NCI-H2107 (cell line): ENCODE measurements around the gene GPR63.
A peak's percentile ranks its signal among the peaks of the same experiment; 100 is the strongest.

Experiments used
- DNase-seq: peaks from one replicate; lab custom pipeline; 2025; lab: John Stamatoyannopoulos, UW

The GPR63 gene

DNA sequence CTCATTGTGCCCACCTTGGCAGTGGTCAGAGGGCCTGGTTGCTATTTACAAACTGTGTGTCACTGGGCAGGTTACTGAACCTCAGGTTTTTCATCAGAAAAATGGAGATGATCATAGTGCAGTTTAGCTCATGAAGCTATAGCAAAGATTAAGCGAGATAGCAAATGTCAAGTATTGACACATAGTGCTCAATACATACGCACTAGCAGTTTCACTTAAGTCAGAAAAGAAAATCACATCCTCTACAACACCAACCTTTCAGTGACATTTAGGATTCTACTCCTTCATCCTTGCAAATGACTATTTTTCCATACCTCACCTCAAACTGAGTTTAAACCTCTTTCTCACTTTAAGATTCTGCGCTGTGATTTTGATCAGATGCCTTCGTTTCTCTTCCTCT is 16.2 kb downstream of the GPR63 start:
- no peak for DNase-seq

DNA sequence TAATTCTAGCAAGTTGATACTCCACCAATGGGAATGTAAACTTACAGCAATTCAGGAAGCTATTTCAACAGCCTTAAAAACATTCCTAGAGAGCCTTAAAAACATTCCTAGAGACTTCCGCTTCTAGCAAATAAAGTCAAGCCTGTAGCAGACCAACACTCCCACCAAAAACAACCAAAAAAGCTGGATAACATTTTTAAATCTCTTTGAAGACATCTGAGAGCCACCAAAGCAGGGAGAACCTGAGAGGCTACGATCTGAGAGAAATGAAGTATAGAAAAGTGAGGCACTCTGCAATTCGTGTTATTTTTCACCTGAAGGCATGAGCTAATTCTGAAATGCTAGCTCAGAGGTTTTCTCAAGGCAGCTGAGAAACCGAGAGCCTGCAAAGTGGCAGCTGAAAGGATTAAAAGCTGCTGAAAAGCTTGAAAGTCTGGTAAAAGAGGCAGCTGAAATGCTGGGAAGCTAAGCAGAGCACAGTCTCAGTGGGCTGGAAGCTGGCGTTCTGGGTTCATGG is 20.9 kb downstream of the GPR63 start:
- DNase-seq = no peak

DNA sequence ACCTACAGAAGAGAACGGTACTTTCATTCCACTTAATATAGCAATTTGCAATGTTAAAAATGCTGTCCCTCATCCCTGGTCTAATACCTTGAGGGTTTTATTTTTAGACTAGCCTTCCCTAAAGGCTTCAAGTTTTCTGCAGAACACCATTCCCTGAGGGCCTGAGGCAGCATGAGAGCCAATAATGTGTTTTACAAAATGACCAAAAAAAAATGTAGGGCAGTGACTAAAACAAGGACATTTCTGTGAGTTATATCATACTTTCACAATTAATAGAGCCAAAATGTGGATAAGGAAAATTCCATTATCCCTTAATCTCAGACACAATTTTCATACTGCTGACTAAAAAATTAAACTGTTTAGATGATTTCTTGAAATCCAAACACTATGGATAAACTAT is 22.7 kb downstream of the GPR63 start:
- DNase-seq = no peak

DNA sequence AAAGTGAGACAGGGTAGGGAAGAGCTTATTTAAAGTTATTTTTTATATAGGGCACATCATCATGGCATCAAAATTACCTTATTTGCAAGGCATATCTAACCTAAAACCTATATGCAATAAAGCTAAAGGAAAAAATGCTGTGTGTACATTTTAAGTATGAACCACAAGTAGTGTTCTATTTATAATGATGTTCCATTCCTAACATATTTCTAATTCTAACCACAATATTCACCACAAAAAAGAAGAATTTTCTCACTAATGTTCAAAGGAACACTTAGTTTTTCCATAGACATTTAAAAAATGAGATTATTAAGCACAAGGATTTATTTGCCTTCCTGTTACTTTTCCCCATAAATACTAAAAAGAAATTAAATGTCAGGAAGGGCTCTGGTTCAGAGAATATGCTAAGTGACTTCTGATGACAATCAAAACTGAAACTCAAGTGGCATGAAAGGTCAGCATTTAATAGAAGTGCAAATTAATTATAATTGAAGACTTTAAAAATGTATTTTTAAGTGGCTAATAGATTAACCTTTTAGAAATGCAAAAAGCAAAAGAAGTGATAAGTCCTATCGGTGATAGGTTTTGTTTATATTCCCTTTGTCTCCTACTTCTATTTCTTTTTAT is 25.1 kb downstream of the GPR63 start:
- no peak for DNase-seq

DNA sequence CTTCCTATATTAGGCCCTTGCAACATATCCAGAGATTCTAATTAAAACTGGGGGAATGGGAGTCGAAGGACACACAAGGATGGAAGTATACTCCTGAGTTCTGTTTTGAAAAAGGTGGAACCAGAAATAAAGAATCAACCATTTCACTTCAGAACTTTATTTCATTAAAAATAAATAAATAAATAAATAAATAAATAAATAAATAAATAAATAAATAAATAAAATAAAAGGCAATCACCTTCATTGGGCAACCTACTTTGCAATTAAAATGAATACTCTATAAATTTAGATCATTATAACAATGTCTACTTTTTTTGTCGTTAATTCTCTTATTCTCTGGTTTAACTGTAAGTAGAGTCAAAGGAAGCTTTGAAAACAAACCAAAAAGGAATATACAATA is 25.6 kb downstream of the GPR63 start:
- no peak for DNase-seq

DNA sequence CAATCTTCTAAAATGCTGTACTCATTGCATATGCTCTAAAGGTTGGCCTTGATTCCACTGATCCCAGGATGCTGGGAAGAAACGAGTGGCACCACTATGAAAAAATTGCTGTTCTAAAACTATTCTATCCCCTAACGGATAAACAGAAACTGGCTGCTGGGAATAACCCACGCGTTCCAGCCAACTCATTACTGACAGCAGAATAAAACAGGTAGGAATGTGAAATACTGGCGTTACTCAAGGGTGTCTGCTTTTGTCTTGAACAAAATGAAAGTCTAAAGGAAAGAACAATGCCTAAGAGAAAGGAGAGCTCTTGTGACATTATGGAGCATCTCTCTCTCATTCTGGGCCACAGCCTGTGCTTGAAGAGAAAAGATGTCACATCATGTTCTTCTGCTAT is 26.1 kb downstream of the GPR63 start:
- DNase-seq = no peak

DNA sequence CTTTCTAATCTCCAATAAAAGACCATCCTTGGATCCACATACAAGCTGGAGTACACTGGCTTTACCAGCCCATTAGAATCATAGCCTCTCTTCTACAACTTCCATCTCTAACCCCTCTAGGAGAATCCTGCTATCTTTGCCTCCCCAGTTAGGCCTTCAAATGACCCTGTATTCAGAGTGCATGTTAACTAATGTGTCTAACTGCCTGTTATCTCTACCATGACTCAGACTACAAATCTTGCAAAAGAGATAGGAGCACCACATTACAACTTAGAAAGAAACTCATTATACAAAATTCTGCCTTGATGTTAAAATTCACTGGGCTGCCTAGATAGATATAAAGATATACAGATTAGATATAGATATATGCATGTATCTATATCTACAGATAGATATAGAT is 28.2 kb downstream of the GPR63 start:
- DNase-seq = no peak

DNA sequence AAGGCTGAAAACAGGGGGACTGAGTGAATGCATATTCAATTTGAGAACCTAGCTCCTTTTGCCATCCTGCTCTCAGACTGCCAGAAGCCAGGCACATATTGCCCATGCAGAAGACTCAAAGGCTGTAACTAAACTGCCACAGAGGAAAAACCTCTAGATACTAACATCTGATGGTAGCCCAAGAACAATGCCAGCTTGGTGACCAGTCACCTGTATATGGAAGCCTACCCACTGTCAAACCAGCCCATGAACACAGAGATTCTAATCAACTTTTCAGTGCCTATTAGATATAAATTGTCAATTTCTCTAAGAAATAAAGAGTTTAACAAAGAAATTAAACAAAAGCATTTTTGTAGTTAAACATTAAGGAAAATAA is 34.2 kb downstream of the GPR63 start:
- DNase-seq = no peak

DNA sequence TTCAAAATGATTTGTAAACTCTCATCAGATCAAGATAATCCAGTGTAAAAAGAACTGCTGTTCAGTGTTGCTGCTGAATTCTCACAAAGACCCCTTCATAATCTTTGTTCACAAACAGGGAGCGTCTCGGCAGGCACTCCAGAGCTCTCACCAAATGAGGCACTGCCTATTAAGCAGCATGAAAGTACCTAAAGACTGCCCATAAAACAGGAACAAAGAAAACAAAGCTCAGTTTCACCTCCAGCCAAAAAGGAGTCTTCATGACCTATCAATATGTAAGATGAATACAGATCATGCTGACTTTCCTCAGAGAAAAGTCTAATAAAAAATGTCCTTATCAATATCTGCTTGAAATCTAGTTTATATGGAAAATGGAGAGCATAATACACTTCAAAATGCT is 41.8 kb downstream of the GPR63 start:
- no peak for DNase-seq

DNA sequence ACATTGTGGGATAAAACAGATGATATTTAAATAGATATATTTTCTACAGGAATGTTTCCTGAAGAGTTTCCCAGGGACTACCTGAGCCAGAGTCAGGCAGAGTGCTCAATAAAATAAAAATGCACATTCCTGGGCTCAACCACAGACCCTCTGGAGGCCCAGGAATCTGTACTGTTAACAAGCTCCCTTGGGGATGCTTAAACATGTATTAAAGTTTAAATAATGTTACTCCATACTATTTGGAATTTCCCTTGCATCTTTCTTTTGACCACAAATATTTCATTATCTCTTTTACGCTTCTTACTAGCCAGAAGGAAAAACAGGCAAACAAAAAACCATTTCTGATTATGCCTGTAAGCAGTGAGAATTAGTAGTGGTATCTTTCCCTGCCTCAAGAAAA is 42.3 kb downstream of the GPR63 start:
- DNase-seq = no peak

DNA sequence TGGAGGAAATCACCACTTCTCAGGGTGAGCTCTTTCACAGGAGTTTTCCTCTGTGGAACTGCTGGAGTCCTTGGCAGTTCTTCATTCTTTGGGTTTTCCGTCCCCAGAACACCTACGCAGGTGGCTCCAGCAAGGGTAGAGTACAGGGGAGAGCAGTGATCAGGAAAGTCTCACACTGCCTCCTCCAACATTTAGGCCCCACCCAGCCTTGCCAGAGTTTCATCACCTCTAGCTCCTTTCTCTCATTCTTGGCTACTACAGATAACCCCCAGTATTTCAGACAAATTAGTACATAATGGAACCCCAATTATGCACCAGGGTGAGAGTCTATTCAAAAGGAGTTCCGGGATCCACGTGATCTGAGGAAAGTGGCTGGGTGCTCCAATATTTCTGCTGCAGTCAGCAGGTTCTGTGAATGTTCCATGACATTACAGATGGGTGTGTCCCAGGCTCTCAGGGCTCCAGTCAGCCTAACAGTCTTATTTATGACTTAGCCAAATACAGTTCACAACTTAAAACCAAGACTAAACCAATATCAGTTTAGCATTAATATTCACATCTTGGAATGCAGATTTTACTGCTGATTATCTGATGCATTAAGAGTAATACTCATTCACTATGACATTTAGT is 44.6 kb downstream of the GPR63 start:
- DNase-seq = no peak

DNA sequence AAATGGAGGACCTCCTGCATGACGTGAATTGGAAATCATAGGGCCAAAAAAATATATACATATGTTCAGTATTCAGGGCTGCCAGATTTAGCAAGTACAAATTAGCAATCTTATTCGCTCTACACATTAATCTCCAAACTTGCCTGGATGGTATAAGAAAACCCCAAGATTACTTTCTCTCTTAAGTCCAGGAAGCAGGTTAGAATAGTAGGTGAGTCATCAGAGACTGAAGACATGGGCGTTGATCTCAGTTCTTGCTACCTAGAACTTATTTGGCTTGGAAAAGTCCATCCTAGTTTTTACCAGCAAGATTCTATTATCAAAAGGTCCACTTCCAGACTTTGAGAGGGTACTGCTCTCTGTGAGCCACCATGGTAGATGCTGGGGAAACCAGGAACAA is 47.4 kb downstream of the GPR63 start:
- DNase-seq = no peak

DNA sequence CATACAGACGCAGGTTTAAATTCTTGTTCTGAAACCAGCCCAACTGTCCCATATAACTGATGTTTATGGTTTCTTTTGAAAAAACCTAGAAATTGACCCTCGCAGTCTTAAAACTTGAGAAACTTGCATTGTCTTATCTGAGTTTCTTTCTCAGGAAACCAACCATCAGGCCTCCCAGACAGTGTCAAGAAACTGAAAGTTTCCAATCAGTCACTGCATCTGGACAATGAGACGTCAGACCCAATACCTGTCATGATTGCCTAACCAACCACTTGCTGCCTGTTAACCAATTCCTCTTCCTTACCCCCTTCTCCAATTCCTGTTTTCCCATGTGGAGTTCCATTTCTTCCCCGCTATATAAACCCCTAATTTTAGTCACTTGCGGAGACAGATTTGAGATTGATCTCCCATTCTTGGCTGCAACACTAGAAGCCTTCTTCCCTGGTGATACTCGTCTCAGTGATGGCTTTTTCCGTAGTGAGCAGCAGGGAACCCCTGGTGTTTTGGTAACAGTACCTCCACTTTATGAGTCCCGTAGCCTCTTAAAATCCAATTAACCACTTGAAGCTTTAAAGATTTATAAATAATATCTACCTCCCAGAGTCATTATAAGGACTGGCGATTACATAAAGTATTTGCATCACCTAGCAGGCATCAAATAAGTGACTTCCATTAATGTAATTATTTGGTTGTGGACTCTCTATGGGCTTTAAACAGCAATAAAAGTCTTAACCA is 49.3 kb downstream of the GPR63 start:
- DNase-seq = peak; percentile 17

DNA sequence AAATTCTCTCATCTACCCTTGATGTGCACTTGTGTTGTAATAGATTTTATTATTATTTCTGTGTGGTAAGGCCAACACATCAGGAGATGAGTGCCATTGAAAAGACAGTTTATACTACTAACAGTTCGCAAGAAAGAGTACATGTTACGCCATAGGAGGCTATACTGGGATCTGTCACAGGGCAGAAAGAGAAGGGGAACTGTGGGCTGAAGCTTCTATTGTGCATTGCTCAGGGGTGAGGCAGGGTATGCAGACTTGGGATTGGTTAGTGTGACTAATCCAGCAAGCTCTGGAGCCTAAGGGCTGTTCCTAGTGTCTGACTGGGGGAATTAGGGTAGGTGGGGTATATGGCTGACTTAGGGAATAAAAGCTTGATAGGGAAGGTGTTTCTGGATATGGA is 50.9 kb downstream of the GPR63 start:
- no peak for DNase-seq

DNA sequence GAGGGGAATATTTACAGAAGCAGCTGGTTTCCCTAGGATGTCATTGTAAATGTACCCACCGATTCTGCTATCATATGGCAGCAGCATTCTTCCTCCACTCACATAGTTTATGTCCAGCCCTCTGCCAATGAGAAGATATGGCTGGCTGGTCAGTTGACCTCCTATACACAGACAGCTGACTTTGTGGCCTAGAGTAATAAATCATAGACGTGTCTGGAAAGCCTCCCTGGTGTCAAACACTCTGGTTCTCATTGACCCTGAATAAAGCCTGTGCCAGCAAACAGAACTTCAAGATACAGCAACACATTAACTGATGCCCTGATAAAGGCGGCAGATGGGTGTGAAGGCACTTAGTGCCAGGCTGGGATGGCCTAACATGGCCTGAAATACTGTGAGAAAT is 52.6 kb downstream of the GPR63 start:
- DNase-seq = no peak

DNA sequence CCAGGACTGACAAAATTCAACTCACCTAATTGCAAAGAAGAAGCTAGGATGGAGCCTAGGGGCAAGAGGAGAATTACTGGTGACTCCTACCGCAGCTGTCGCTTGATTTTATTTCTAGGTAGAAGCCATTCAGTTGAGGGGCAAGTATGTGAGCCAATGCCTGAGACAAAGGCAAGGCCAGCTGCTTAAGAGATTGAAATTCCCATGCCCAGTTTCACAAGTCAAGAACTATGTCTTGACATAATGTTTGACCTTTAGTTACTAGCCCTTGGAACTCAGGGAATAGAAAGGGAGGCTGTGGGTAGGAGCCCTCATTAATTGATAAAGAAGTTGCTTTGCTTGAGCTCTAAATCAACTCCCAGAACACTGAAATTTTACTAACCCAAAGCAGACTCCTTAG is 54.0 kb downstream of the GPR63 start:
- no peak for DNase-seq

DNA sequence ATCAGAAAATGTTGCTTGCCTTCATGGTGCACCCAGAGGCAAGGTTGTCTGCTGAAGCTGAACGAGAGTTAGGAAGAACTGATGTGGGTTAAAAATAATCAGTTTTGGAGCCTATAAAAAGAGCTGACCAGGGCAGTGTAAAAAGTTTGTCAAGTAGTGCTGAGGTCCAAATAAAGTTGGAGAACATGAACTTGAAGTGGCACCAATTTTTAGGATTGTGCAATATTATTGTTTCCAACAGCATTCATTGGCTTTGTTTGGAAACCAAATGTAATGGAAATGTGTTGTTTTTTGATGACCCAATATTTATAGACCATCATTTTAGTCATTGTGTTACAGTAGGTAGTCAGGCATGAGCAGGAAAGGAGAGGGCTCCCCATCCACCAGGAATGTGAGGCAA is 55.7 kb downstream of the GPR63 start:
- DNase-seq = no peak

DNA sequence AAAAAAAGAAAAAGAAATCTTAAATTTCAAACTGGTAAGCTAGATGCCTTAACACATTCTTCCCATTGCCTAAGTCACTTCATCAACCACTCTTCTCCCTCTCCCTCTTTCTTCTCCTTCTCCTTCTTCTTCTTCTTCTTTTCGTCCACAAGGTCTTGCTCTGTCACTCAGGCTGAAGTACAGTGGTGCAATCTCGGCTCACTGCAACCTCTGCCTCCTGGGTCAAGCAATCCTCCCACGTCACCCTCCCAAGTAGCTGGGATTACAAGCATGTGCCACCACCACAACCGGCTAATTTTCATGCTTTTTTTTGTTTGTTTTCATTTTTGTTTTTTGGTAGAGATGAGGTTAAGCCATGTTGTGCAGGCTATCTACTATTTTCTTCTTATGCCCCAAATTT is 60.2 kb downstream of the GPR63 start:
- no peak for DNase-seq

DNA sequence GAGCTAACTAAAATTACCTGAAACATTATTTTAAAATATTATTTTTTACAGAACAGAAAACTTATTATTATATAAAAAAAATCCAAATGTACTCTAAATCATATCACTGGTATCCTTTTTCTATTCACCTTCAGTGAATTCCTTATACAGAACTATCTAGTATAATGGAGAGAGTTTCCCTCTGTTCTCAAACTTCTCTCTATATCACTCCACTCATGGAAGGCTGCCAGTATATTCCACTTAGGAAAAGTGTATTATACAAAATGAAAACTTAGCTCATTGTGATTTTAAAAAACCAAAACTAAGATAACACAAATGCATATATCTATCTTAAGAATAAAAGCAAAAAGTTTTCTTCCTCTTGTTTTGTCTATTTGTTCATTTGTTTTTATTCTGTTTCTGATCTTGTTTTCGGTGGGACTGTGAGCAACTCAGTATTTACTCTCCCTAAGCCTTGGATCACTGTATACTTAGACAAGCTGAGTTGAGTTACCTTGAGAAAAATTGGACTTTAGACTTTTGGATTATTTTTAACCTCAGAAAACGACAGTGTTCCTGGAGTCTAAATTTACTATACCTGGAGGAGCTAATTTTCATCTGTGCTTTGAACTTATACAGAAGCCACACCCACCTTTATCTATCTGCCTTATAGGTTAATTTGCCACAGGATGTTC is 61.4 kb downstream of the GPR63 start:
- DNase-seq = no peak

DNA sequence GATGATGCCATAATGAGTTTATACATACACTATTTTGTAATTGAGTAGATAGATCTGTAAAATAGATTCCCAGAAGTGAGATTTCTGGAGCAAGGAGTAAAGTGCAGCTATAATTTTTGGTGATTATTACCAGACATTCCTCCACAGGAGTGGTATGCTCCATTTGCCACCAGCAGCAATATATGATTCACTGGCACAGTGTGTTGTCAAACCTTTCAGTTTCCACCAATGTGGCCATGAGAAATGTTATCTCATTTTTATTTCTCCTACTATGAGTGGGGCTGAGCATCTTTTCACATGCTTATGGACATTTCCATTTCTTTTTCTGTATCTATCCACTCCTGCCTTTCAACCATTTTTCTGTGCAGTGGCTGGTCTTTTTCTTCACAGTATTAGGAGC is 70.5 kb downstream of the GPR63 start:
- DNase-seq = no peak

DNA sequence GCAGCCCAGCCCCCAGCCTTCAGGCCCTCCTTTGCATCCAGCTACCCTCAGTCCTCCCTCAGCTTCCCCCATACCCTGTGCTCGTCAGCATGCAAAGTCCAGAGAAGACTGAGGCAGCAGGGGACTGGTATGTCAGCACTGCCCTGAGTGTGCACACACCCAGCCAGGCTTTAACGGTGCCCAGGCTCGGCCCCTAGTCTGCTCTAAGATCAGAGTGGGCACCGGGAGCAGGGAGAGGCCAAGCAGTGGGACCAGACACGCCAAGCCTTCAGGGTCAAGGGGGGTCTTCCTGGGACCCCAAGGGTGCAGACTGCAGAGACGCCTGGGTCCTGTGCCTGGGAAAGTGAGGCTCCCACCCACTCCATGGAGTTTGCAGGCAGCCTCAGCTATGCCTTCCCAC is 74.7 kb downstream of the GPR63 start:
- DNase-seq = no peak

DNA sequence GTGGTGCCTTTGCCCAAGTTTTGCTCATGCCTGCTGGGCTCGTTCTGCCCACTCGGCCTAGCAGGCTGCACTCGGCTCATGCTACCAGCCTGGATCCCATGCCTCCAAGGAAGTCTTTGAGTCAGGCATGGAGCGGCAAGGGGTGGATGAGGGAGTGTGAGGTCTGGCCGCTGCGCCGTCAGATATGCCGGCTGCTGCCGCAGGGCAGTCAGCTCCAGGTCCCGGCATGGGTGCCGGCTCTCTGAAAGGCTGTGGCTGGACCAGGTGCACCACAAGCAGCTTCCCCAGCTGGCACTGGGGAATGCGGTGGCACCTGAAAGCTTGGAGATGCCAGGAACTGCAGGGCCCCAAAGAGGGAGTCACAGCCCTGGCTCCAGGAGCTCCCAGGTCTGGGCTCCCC is 75.5 kb downstream of the GPR63 start:
- no peak for DNase-seq

DNA sequence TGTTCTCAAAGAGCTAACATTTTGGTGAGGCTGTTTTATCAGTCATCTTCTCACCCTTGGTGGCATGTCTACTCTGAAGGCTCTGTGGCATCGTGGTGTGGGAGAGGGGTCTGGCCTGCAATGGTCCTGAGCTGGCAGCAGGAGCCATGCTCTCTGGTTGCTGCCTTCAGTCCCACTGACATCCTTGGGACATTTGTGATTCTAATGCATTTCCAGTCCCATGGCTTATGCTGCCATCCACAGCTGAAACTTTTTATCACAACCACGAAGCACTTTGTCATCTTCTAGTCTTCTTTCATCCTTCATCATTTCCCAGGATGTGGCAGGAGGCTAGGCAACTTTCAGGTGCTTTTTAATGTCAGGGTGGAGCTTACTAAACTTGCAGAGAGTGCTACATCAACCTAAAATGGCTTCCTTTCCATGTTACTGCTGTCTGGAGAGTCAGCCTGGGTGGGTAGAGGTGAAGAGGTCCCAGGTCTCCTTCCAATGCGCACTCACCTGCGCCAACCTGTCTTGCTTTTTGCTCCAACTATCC is 77.1 kb downstream of the GPR63 start:
- no peak for DNase-seq
